ENCODE data around the gene UPK3B. TPM values are rescaled to one million over a fixed set of nuclear protein-coding genes. Genes with fewer than 3 reads are reported as not detected.
"Not testable (repeated sequence)": the region's sequence is repeated elsewhere in the genome, so short reads cannot be mapped to it uniquely, and the experiment has no call there.

Gene UPK3B
- polyA plus RNA-seq, 4 donors, result 0.18 to 2.2 (median 0.34) TPM; not detected in 1

DNA sequence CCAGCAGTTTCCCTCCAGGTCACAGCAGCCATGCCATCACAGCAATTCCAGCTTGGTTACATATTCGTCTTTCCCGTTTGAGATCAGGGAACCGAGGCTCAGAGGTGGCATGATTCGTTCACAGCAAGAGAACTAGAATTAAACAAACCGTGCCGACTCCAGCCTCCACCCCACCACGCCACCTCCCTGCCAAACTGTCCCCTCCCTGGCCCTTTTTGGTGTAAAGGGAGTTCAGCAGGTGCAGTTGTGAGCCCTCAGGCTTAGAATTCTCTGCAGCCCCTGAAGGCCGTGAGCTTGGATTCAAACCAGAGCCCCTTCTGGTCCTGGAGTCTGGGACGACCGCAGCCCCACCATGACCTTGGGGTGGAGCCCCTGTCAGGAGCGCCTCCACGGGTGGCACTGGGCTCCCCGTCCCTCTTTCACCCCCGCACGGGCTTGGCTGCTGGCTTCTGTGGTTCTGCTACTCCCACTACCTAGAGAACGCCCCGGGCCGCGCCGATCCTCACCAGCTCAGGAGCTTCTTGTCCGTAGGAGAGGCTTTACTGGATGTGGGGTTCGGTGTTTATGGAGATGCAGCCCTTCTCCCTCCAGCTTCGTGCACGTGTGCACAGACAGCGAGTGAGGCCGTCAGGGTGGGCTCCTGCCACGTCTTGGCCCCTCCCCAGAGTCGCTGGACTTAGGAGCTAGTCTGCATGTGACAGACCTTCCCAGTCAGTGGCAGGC, 11.0 kb upstream of the UPK3B start:
- not testable (repeated sequence) for DNase-seq; H3K27ac ChIP-seq (ENCODE audit: low read depth in 1 of 3, low read length in 2 of 3); H3K27me3 ChIP-seq (ENCODE audit: control insufficient read depth in 3 of 3, insufficient read depth in 3 of 3, low read length in 3 of 3); H3K4me1 ChIP-seq (ENCODE audit: control insufficient read depth in 3 of 3, insufficient read depth in 2 of 3, low read depth in 1 of 3, low read length in 2 of 3); FAIRE-seq; H3K9me3 ChIP-seq (ENCODE audit: control insufficient read depth in 2 of 2, insufficient read depth in 1 of 2, low read depth in 1 of 2, low read length in 1 of 2); H3K4me3 ChIP-seq (ENCODE audit: low read depth in 1 of 3, low read length in 3 of 3)
- peaks cover 0 to 22% (median 0%) of the 10 kb centered on the region in 3 donors for H3K36me3 ChIP-seq (ENCODE audit: control insufficient read depth in 3 of 3, insufficient read depth in 2 of 3, low read depth in 1 of 3, low read length in 3 of 3)
- 82 to 95% (median 86%) methylated on average over 8 to 15 of the region's 28 CpGs for WGBS, 3 donors

GRCh38 chr7:76499924-76500241, 10.5 kb upstream of the UPK3B start:
- FAIRE-seq; H3K27me3 ChIP-seq (ENCODE audit: control insufficient read depth in 3 of 3, insufficient read depth in 3 of 3, low read length in 3 of 3): not testable (repeated sequence)
- 40 to 60% methylated on average over 1 to 8 of the region's 19 CpGs; no CpG with 5 or more reads in 1 of the 3 donors for WGBS, 3 donors

DNA sequence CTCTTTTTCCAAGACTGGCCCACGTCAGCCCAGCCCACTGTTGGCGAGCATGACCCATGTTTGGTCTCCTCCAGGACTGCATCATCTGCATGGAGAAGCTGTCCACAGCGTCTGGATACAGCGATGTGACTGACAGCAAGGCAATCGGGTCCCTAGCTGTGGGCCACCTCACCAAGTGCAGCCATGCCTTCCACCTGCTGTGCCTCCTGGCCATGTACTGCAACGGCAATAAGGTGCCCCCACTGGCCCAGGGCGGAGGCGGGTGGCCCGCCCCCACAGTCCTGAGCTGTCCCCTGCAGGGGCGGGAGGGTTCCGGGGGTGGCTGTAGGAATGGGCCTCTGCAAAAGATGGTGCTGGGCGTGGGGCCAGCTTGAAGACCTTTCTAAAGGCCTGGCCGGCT, 8.1 kb upstream of the UPK3B start:
- not testable (repeated sequence) for FAIRE-seq; H3K27ac ChIP-seq (ENCODE audit: low read depth in 1 of 3, low read length in 2 of 3)
- peaks cover 3 to 49% (median 9%) of the 10 kb centered on the region in 3 donors for H3K36me3 ChIP-seq (ENCODE audit: control insufficient read depth in 3 of 3, insufficient read depth in 2 of 3, low read depth in 1 of 3, low read length in 3 of 3)

More at GRCh38 chr7:76499924-76500241, 10.5 kb upstream of the UPK3B start:
- DNase-seq; H3K9me3 ChIP-seq (ENCODE audit: control insufficient read depth in 2 of 2, insufficient read depth in 1 of 2, low read depth in 1 of 2, low read length in 1 of 2); H3K4me3 ChIP-seq (ENCODE audit: low read depth in 1 of 3, low read length in 3 of 3); H3K27ac ChIP-seq (ENCODE audit: low read depth in 1 of 3, low read length in 2 of 3); H3K4me1 ChIP-seq (ENCODE audit: control insufficient read depth in 3 of 3, insufficient read depth in 2 of 3, low read depth in 1 of 3, low read length in 2 of 3): not testable (repeated sequence)
- H3K36me3 ChIP-seq (ENCODE audit: control insufficient read depth in 3 of 3, insufficient read depth in 2 of 3, low read depth in 1 of 3, low read length in 3 of 3), result peaks cover 0 to 27% (median 0%) of the 10 kb centered on the region in 3 donors

GRCh38 chr7:76502836-76503235, 7.5 kb upstream of the UPK3B start:
- not testable (repeated sequence) for H3K27ac ChIP-seq (ENCODE audit: low read depth in 1 of 3, low read length in 2 of 3); DNase-seq; FAIRE-seq; H3K27me3 ChIP-seq (ENCODE audit: control insufficient read depth in 3 of 3, insufficient read depth in 3 of 3, low read length in 3 of 3); H3K4me1 ChIP-seq (ENCODE audit: control insufficient read depth in 3 of 3, insufficient read depth in 2 of 3, low read depth in 1 of 3, low read length in 2 of 3); H3K9me3 ChIP-seq (ENCODE audit: control insufficient read depth in 2 of 2, insufficient read depth in 1 of 2, low read depth in 1 of 2, low read length in 1 of 2); H3K4me3 ChIP-seq (ENCODE audit: low read depth in 1 of 3, low read length in 3 of 3)
- WGBS, 3 donors, result 84 to 93% (median 92%) methylated on average over 9 to 16 of the region's 16 CpGs
- peaks cover 3 to 51% (median 9%) of the 10 kb centered on the region in 3 donors for H3K36me3 ChIP-seq (ENCODE audit: control insufficient read depth in 3 of 3, insufficient read depth in 2 of 3, low read depth in 1 of 3, low read length in 3 of 3)

More for the DNA sequence above, 8.1 kb upstream of the UPK3B start:
- H3K4me1 ChIP-seq (ENCODE audit: control insufficient read depth in 3 of 3, insufficient read depth in 2 of 3, low read depth in 1 of 3, low read length in 2 of 3); H3K4me3 ChIP-seq (ENCODE audit: low read depth in 1 of 3, low read length in 3 of 3); H3K9me3 ChIP-seq (ENCODE audit: control insufficient read depth in 2 of 2, insufficient read depth in 1 of 2, low read depth in 1 of 2, low read length in 1 of 2); H3K27me3 ChIP-seq (ENCODE audit: control insufficient read depth in 3 of 3, insufficient read depth in 3 of 3, low read length in 3 of 3); DNase-seq: not testable (repeated sequence)
- 78 to 84% (median 84%) methylated on average over 11 to 13 of the region's 13 CpGs for WGBS, 3 donors

DNA sequence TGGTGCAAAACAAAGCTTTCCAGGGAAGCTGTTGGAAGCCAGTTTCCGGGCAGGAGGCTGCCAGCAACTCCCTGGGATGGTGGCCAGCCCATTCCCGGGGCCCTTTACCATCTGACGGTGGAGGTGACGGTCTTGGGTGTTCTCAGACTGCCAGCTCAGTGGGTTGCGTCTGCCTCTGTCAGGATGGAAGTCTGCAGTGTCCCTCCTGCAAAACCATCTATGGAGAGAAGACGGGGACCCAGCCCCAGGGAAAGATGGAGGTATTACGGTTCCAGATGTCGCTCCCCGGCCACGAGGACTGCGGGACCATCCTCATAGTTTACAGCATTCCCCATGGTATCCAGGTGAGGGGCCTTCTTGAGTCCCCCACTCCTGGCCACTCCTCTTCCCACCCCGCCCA, 7.1 kb upstream of the UPK3B start:
- not testable (repeated sequence) for H3K4me3 ChIP-seq (ENCODE audit: low read depth in 1 of 3, low read length in 3 of 3); FAIRE-seq; H3K4me1 ChIP-seq (ENCODE audit: control insufficient read depth in 3 of 3, insufficient read depth in 2 of 3, low read depth in 1 of 3, low read length in 2 of 3); H3K27me3 ChIP-seq (ENCODE audit: control insufficient read depth in 3 of 3, insufficient read depth in 3 of 3, low read length in 3 of 3); H3K27ac ChIP-seq (ENCODE audit: low read depth in 1 of 3, low read length in 2 of 3); H3K9me3 ChIP-seq (ENCODE audit: control insufficient read depth in 2 of 2, insufficient read depth in 1 of 2, low read depth in 1 of 2, low read length in 1 of 2); DNase-seq
- WGBS, 3 donors, result 92 to 96% (median 95%) methylated on average over 10 to 12 of the region's 12 CpGs
- peaks cover 3 to 51% (median 9%) of the 10 kb centered on the region in 3 donors for H3K36me3 ChIP-seq (ENCODE audit: control insufficient read depth in 3 of 3, insufficient read depth in 2 of 3, low read depth in 1 of 3, low read length in 3 of 3)

- H3K27me3 ChIP-seq (ENCODE audit: control insufficient read depth in 3 of 3, insufficient read depth in 3 of 3, low read length in 3 of 3); DNase-seq; H3K9me3 ChIP-seq (ENCODE audit: control insufficient read depth in 2 of 2, insufficient read depth in 1 of 2, low read depth in 1 of 2, low read length in 1 of 2); H3K27ac ChIP-seq (ENCODE audit: low read depth in 1 of 3, low read length in 2 of 3); FAIRE-seq; H3K4me1 ChIP-seq (ENCODE audit: control insufficient read depth in 3 of 3, insufficient read depth in 2 of 3, low read depth in 1 of 3, low read length in 2 of 3); H3K4me3 ChIP-seq (ENCODE audit: low read depth in 1 of 3, low read length in 3 of 3): not testable (repeated sequence)
- 86 to 90% (median 88%) methylated on average over 17 to 24 of the region's 33 CpGs for WGBS, 3 donors
- H3K36me3 ChIP-seq (ENCODE audit: control insufficient read depth in 3 of 3, insufficient read depth in 2 of 3, low read depth in 1 of 3, low read length in 3 of 3), result peaks cover 3 to 50% (median 9%) of the 10 kb centered on the region in 3 donors
Measured at GRCh38 chr7:76504351-76505167, 5.8 kb upstream of the UPK3B start.

DNA sequence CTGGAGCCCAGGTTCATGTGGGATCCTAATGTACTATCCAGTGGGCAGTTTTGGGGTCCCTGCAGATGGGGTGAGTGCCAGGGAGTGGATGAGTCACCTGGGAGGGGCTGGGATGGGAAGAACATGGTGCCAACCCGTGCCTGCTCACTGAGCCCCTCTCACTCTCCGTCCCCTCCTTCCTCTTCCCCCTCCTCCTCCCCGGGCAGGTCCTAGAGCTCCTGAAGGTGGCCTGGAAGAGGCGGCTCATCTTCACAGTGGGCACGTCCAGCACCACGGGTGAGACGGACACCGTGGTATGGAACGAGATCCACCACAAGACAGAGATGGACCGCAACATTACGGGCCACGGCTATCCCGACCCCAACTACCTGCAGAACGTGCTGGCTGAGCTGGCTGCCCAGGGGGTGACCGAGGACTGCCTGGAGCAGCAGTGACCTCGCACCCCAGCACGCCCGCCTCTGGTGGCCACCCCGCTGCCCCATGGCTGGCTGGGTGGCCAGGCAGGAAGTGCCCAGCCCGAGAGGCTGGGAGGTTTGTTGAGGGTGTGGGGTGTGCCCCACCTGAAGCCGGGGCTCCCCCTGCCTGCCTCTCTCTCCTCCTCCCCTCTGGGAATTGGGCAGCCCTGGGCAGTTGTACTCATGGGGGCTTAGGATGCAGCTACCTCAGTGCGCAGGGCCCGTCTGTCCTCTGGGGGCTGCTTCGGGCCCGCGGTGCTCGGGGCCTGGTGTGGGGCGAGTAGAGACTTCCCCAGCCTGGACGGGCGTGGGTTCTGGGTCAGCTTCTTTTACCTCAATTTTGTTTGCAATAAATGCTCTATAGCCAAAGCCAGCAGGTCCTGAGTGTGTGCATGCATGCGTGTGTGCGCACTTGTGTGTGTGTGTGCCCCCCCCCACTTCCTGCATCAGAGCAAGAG, 4.9 kb upstream of the UPK3B start:
- peaks cover 3 to 50% (median 9%) of the 10 kb centered on the region in 3 donors for H3K36me3 ChIP-seq (ENCODE audit: control insufficient read depth in 3 of 3, insufficient read depth in 2 of 3, low read depth in 1 of 3, low read length in 3 of 3)
- H3K27ac ChIP-seq (ENCODE audit: low read depth in 1 of 3, low read length in 2 of 3), result no peak overlapping the region
- H3K27me3 ChIP-seq (ENCODE audit: control insufficient read depth in 3 of 3, insufficient read depth in 3 of 3, low read length in 3 of 3), result no peaks in the 10 kb centered on the region
- no peak for DNase-seq
- H3K9me3 ChIP-seq (ENCODE audit: control insufficient read depth in 2 of 2, insufficient read depth in 1 of 2, low read depth in 1 of 2, low read length in 1 of 2), result no peaks in the 10 kb centered on the region
- no peaks in the 10 kb centered on the region for H3K4me1 ChIP-seq (ENCODE audit: control insufficient read depth in 3 of 3, insufficient read depth in 2 of 3, low read depth in 1 of 3, low read length in 2 of 3)
- WGBS, 3 donors, result 90 to 93% (median 91%) methylated on average over 25 to 32 of the region's 32 CpGs
- FAIRE-seq, result no peak
- H3K4me3 ChIP-seq (ENCODE audit: low read depth in 1 of 3, low read length in 3 of 3), result no peak overlapping the region

DNA sequence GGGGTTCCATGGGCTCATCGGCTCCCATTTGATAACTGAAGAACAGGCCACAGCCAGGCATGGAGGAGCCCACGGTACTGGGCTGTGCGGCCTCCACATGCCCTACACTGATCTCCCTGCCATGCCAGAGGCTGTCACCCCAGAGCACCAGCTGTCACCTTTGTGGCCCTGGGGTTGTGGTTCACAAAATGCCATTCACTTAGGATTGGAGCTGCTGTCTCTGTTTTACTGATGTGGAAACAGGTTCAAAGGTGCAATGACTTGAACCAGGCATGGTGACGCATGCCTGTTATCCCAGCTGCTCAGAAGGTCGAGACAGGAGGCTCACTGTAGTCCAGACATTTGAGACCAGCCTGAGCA, 4.3 kb upstream of the UPK3B start:
- Histone ChIP-seq H3K27me3 (ENCODE audit: control insufficient read depth in 3 of 3, insufficient read depth in 3 of 3, low read length in 3 of 3) (no peaks in the 10 kb centered on the region), H3K4me3 (ENCODE audit: low read depth in 1 of 3, low read length in 3 of 3) (no peak overlapping the region), H3K9me3 (ENCODE audit: control insufficient read depth in 2 of 2, insufficient read depth in 1 of 2, low read depth in 1 of 2, low read length in 1 of 2) (no peaks in the 10 kb centered on the region), H3K36me3 (ENCODE audit: control insufficient read depth in 3 of 3, insufficient read depth in 2 of 3, low read depth in 1 of 3, low read length in 3 of 3) (peaks cover 3 to 47% (median 9%) of the 10 kb centered on the region in 3 donors), H3K4me1 (ENCODE audit: control insufficient read depth in 3 of 3, insufficient read depth in 2 of 3, low read depth in 1 of 3, low read length in 2 of 3) (no peaks in the 10 kb centered on the region), H3K27ac (ENCODE audit: low read depth in 1 of 3, low read length in 2 of 3) (no peak overlapping the region)
- DNase-seq, result no peak
- FAIRE-seq, result no peak
- WGBS, 3 donors, result 75 to 80% (median 76%) methylated on average over 5 of the region's 5 CpGs

Data from small intestine (tissue), 7 donors.